22Rv1 (cell line): ENCODE measurements around the gene CEP41.

Source experiments
- ZFX ChIP-seq: fragments of 450-650 bp; IDR thresholded peaks from 2 replicates; pipeline ENCODE4 v1.6.1; 2017; ENCODE audit warnings: antibody characterized with exemption, borderline replicate concordance
- TF ChIP-seq, protein P1 (sequence below): fragments of 450-650 bp; IDR thresholded peaks from 2 replicates; pipeline ENCODE4 v1.5.1; 2017; ENCODE audit warnings: mild to moderate bottlenecking

DNA sequence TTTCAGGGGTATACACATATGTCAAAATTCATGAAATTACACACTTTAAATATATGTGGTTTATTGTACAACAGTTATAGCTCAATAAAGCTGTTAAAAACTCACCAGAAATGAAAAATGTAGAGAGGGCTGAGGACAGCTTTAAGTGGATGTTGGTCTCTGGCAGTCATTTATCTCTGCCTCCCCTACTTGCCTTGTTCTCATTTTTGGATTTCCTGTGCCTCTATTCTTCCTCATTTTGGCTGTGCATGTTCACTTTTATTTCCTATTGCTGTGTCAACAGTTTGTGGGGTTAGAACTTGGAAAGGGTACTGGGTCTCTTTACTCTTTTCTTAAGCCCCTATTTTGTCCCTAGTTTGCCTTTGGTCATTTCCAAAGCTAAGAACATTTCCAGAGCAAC, 32.5 kb upstream of the CEP41 start:
- TF ChIP-seq, protein P1, sequence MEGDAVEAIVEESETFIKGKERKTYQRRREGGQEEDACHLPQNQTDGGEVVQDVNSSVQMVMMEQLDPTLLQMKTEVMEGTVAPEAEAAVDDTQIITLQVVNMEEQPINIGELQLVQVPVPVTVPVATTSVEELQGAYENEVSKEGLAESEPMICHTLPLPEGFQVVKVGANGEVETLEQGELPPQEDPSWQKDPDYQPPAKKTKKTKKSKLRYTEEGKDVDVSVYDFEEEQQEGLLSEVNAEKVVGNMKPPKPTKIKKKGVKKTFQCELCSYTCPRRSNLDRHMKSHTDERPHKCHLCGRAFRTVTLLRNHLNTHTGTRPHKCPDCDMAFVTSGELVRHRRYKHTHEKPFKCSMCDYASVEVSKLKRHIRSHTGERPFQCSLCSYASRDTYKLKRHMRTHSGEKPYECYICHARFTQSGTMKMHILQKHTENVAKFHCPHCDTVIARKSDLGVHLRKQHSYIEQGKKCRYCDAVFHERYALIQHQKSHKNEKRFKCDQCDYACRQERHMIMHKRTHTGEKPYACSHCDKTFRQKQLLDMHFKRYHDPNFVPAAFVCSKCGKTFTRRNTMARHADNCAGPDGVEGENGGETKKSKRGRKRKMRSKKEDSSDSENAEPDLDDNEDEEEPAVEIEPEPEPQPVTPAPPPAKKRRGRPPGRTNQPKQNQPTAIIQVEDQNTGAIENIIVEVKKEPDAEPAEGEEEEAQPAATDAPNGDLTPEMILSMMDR = no peak
- no peak for TF ChIP-seq ZFX
